ENCODE data around the gene OR13C3. TPM values are rescaled to one million over a fixed set of nuclear protein-coding genes. Genes with fewer than 3 reads are reported as not detected.

Gene OR13C3
- total and polyA plus RNA-seq, 3 donors from 2014 or later: 0.55 TPM; not detected in 2

Other genes starting within 250 kb of the OR13C3 start
- not detected for gene OR13F1, start 32.6 kb downstream of the OR13C3 start, total RNA-seq
- not detected for gene OR13F1, start 32.6 kb downstream of the OR13C3 start, polyA plus RNA-seq (ENCODE audit: insufficient read depth, low read depth, low replicate concordance)
- gene OR13C4, start 9.6 kb downstream of the OR13C3 start, total RNA-seq: not detected
- not detected for gene OR13C4, start 9.6 kb downstream of the OR13C3 start, polyA plus RNA-seq (ENCODE audit: insufficient read depth, low read depth, low replicate concordance)
- gene OR13C8, start 32.3 kb upstream of the OR13C3 start, total RNA-seq: not detected
- not detected for gene OR13C8, start 32.3 kb upstream of the OR13C3 start, polyA plus RNA-seq (ENCODE audit: insufficient read depth, low read depth, low replicate concordance)
- not detected for gene OR13C5, start 62.6 kb upstream of the OR13C3 start, total RNA-seq
- gene OR13C5, start 62.6 kb upstream of the OR13C3 start, polyA plus RNA-seq (ENCODE audit: insufficient read depth, low read depth, low replicate concordance): not detected
- gene OR13C2, start 68.8 kb upstream of the OR13C3 start, total RNA-seq: under 1 TPM in 1 of 2 donors, not detected in 1; 0.62 TPM
- not detected for gene OR13C2, start 68.8 kb upstream of the OR13C3 start, polyA plus RNA-seq (ENCODE audit: insufficient read depth, low read depth, low replicate concordance)
- gene OR13C9, start 81.3 kb upstream of the OR13C3 start, total RNA-seq: not detected
- gene OR13C9, start 81.3 kb upstream of the OR13C3 start, polyA plus RNA-seq (ENCODE audit: insufficient read depth, low read depth, low replicate concordance): not detected
- gene OR13D1, start 157.7 kb upstream of the OR13C3 start, total RNA-seq: under 1 TPM in 1 of 2 donors, not detected in 1; 0.56 TPM
- not detected for gene OR13D1, start 157.7 kb upstream of the OR13C3 start, polyA plus RNA-seq (ENCODE audit: insufficient read depth, low read depth, low replicate concordance)
- 10 to 100 TPM; 21.6 to 28.8 TPM for gene NIPSNAP3A, start 210.8 kb upstream of the OR13C3 start, total RNA-seq
- 27.0 TPM for gene NIPSNAP3A, start 210.8 kb upstream of the OR13C3 start, polyA plus RNA-seq (ENCODE audit: insufficient read depth, low read depth, low replicate concordance)
- 1 to 10 TPM; 3.7 to 4.0 TPM for gene NIPSNAP3B, start 227.3 kb upstream of the OR13C3 start, total RNA-seq
- 5.0 TPM for gene NIPSNAP3B, start 227.3 kb upstream of the OR13C3 start, polyA plus RNA-seq (ENCODE audit: insufficient read depth, low read depth, low replicate concordance)

Measured in testis (tissue), 3 donors.